ENCODE data around the gene CCDC188. TPM values are rescaled to one million over a fixed set of nuclear protein-coding genes. Genes with fewer than 3 reads are reported as not detected.

CCDC188 gene
- total RNA-seq, 1 donor from 2014 or later = not detected

DNA sequence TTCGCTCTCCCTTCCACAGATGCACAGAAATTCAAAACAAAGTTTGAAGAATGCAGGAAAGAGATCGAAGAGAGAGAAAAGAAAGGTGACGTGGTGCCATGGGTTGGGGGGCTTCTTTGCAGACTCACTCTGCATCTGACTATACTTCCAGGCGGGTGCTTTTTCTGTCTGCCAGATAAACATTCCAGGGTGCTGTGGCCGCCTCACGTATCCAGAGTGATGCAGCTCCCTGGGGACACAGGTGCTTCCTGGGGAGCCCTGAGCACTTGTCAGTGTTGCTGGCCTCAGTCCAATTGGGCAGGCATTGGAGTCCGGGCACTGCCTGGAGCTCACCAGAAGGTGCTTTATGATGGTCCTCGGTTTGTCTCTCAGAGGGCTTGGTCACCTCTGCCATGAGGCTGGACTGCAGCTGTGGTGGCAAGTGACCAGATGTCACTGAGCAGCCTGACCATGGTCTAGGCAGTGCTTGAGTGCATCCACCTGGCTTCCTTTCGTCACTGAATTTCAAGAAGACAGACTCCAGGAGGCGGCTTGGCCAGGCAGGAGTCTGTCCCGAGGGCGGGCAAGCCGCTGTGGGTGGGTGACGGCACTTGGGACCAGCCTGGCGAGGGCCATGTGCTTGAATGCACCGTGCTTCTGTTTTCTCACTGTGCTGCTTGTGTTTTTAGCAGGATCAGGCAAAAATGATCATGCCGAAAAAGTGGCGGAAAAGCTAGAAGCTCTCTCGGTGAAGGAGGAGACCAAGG, 24.4 kb downstream of the CCDC188 start:
- DNase-seq (ENCODE audit: low spot score) = no peak
- Mint-ChIP-seq H3K27ac (ENCODE audit: unreplicated experiment) (no peak overlapping the region), H3K4me1 (ENCODE audit: unreplicated experiment) (no peaks in the 10 kb centered on the region), H3K27me3 (ENCODE audit: unreplicated experiment) (peaks cover 13% of the 10 kb centered on the region), H3K4me3 (ENCODE audit: unreplicated experiment) (no peak overlapping the region), H3K9me3 (ENCODE audit: unreplicated experiment) (no peaks in the 10 kb centered on the region), H3K36me3 (ENCODE audit: low read depth, unreplicated experiment) (peaks cover 24% of the 10 kb centered on the region)
- no peak for TF ChIP-seq CTCF (IDR thresholded peaks at IDR 0.05; ENCODE audit: unreplicated experiment)

DNA sequence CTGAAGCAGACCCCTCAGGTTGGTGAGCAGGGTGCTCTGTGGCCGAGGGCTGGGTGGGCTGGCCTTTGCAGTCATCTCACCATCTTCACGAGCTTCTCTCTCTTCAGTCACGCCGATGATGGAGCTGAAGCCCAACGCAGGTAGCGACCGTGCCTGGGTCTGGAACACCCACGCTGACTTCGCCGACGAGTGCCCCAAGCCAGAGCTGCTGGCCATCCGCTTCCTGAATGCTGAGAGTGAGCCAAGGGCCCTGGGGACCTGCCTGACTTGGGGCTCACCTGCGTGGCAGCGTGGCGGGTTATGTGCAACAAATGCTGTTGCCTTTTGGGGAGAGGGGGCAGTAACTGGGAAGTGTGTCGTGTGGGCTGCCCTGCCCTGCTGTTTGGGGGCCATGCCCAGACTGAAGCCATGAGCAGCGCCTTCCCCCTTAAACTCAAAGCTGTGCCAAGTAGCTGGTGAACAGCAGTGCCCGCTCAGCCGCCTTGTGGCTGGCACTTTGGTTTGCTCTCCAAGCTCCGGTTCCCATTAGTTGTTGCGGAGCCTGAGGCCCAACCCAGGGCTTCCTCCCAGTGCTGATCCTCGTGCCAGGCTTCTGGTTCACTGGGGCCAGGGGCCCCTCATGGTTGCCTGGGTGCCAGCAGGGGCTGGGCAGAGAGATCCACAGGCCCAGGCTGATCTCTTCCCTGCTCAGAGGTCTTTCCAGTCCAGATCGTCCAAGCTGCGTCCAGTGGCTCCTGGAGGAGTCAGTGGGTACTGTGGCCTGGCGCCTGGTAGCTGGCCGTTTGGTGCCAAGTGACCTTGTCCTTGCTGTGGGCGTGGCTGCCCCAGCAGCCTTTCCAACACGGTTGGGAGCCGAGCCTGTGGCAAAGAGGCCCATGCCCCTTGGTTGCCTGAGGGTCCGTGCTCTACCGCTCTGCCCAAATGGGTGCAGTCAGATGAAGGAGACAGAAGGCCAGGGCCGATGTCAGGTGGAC, 25.4 kb downstream of the CCDC188 start:
- peaks cover 25% of the 10 kb centered on the region for H3K36me3 Mint-ChIP-seq (ENCODE audit: low read depth, unreplicated experiment)
- no peak for DNase-seq (ENCODE audit: low spot score)
- H3K27me3 Mint-ChIP-seq (ENCODE audit: unreplicated experiment) = peaks cover 13% of the 10 kb centered on the region
- H3K4me3 Mint-ChIP-seq (ENCODE audit: unreplicated experiment) = peak overlapping the region; percentile 59
- no peaks in the 10 kb centered on the region for H3K4me1 Mint-ChIP-seq (ENCODE audit: unreplicated experiment)
- H3K9me3 Mint-ChIP-seq (ENCODE audit: unreplicated experiment) = no peaks in the 10 kb centered on the region
- H3K27ac Mint-ChIP-seq (ENCODE audit: unreplicated experiment) = no peak overlapping the region
- TF ChIP-seq CTCF (IDR thresholded peaks at IDR 0.05; ENCODE audit: unreplicated experiment) = no peak

DNA sequence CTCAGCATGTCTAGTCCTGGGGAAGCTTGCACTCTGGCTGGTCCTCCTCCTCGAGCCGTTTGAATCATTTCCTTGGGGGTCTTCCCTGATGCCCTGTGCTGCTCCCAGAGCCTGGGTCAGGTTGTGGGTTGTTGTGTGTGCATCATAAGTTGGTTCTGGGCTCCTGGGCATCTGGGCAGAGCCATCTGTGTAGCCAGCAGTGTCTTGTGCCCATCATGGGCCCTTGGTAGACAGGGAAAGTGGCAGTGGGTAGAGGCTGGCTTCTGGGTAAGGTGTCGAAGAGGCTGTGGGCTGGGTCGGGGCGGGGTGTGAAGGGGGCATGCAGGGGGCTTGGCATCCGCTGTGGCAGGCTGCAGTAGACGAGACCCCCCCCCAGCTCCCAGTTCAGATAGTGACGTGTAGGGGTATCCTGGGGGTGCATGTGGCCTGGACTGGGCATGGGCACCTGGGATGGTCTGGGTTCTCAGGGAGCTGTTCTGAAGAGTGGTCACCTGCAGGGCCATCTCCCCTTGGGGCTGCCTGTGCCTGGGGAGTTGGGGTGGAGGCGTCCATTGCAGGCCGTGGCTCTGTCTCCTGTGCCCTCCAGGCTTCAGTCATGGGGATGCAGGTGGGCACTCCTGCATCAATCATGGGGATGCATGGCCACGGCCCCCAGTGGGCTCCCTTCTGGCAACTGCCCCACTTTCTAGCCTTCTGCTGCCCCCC, 26.6 kb downstream of the CCDC188 start:
- Mint-ChIP-seq H3K27me3 (ENCODE audit: unreplicated experiment) (peaks cover 6% of the 10 kb centered on the region), H3K9me3 (ENCODE audit: unreplicated experiment) (no peaks in the 10 kb centered on the region), H3K36me3 (ENCODE audit: low read depth, unreplicated experiment) (peaks cover 25% of the 10 kb centered on the region), H3K4me1 (ENCODE audit: unreplicated experiment) (no peaks in the 10 kb centered on the region), H3K4me3 (ENCODE audit: unreplicated experiment) (peak overlapping the region; percentile 49), H3K27ac (ENCODE audit: unreplicated experiment) (no peak overlapping the region)
- no peak for DNase-seq (ENCODE audit: low spot score)
- no peak for TF ChIP-seq CTCF (IDR thresholded peaks at IDR 0.05; ENCODE audit: unreplicated experiment)

- H3K27ac Mint-ChIP-seq (ENCODE audit: unreplicated experiment) = no peak overlapping the region
- no peak for DNase-seq (ENCODE audit: low spot score)
- no peak for TF ChIP-seq CTCF (IDR thresholded peaks at IDR 0.05; ENCODE audit: unreplicated experiment)
- H3K4me3 Mint-ChIP-seq (ENCODE audit: unreplicated experiment) = no peak overlapping the region
- no peaks in the 10 kb centered on the region for H3K9me3 Mint-ChIP-seq (ENCODE audit: unreplicated experiment)
- H3K4me1 Mint-ChIP-seq (ENCODE audit: unreplicated experiment) = peaks cover 4% of the 10 kb centered on the region
- peaks cover 6% of the 10 kb centered on the region for H3K27me3 Mint-ChIP-seq (ENCODE audit: unreplicated experiment)
- peaks cover 25% of the 10 kb centered on the region for H3K36me3 Mint-ChIP-seq (ENCODE audit: low read depth, unreplicated experiment)
Observed at GRCh38 chr22:20123366-20124082, 27.3 kb downstream of the CCDC188 start.

Data from endothelial cell (in vitro differentiated cells).